Karpas-422 (cell line): Measurements from ENCODE around the gene DMRTC2. TPM values are rescaled to one million over a fixed set of nuclear protein-coding genes. Genes with fewer than 3 reads are reported as not detected.

ENCODE experiments used
- DNase-seq: peaks from one replicate; pipeline ENCODE4 v3.0.0-alpha.2; 2015
- H2AFZ ChIP-seq: fragments of 200-600 bp; sonication (generic); 2 replicates; pipeline ENCODE4 v1.6.1; 2014; ENCODE audit warnings: antibody characterized with exemption, low read length, mixed read lengths
- H3K27ac ChIP-seq: fragments of 200-600 bp; sonication (generic); 2 replicates; pipeline ENCODE4 v1.5.1; 2014; ENCODE audit warnings: mild to moderate bottlenecking, low read length, moderate library complexity
- H3K27me3 ChIP-seq: fragments of 200-600 bp; sonication (generic); 2 replicates; pipeline ENCODE4 v1.6.1; 2014; ENCODE audit warnings: low read length, mixed read lengths
- H3K36me3 ChIP-seq: fragments of 200-600 bp; sonication (generic); 2 replicates; pipeline ENCODE4 v1.6.1; 2014; ENCODE audit warnings: low read length, mixed read lengths; ENCODE audit not compliant: insufficient read depth
- H3K4me1 ChIP-seq: fragments of 200-600 bp; sonication (generic); 2 replicates; pipeline ENCODE4 v1.6.1; 2014; ENCODE audit warnings: mild to moderate bottlenecking, low read length, mixed read lengths
- H3K4me2 ChIP-seq: fragments of 200-600 bp; sonication (generic); 2 replicates; pipeline ENCODE4 v1.6.1; 2014; ENCODE audit warnings: low read length, low read depth, mild to moderate bottlenecking; ENCODE audit not compliant: poor library complexity, severe bottlenecking
- H3K4me3 ChIP-seq: fragments of 200-600 bp; sonication (generic); 2 replicates; pipeline ENCODE4 v1.5.1; 2014; ENCODE audit warnings: mild to moderate bottlenecking, antibody characterized with exemption, low read length, mixed read lengths
- H3K79me2 ChIP-seq: fragments of 200-600 bp; sonication (generic); 2 replicates; pipeline ENCODE4 v1.6.1; 2014; ENCODE audit warnings: mild to moderate bottlenecking, low read length, mixed read lengths
- H3K9ac ChIP-seq: fragments of 200-600 bp; sonication (generic); 2 replicates; pipeline ENCODE4 v1.6.0; 2014; ENCODE audit warnings: low read length
- H3K9me2 ChIP-seq: fragments of 200-600 bp; sonication (generic), shearing (Covaris generic); replicated peaks from 2 replicates; pipeline ENCODE4 v1.6.0; 2014; ENCODE audit warnings: mild to moderate bottlenecking, low read length, moderate library complexity; ENCODE audit not compliant: insufficient read depth
- H3K9me3 ChIP-seq: fragments of 300-700, 200-600 bp; sonication (generic); 2 replicates; pipeline ENCODE4 v1.6.1; 2014; ENCODE audit warnings: low read length, mixed read lengths
- H4K20me1 ChIP-seq: fragments of 200-600 bp; sonication (generic); 2 replicates; pipeline ENCODE4 v1.6.1; 2014; ENCODE audit warnings: mild to moderate bottlenecking, antibody characterized with exemption, low read length, low read depth; ENCODE audit not compliant: insufficient read depth
- total RNA-seq: library from RNA; depleted of rRNA; stranded (reverse); fragments of >200 nt; shearing (Covaris generic); gene quantifications from 2 replicates; pipeline ENCODE4 v1.2.3, GENCODE V29; 2014; ENCODE audit warnings: low replicate concordance

DMRTC2 gene
- total RNA-seq, 1 experiment from 2014 or later: not detected

DNA sequence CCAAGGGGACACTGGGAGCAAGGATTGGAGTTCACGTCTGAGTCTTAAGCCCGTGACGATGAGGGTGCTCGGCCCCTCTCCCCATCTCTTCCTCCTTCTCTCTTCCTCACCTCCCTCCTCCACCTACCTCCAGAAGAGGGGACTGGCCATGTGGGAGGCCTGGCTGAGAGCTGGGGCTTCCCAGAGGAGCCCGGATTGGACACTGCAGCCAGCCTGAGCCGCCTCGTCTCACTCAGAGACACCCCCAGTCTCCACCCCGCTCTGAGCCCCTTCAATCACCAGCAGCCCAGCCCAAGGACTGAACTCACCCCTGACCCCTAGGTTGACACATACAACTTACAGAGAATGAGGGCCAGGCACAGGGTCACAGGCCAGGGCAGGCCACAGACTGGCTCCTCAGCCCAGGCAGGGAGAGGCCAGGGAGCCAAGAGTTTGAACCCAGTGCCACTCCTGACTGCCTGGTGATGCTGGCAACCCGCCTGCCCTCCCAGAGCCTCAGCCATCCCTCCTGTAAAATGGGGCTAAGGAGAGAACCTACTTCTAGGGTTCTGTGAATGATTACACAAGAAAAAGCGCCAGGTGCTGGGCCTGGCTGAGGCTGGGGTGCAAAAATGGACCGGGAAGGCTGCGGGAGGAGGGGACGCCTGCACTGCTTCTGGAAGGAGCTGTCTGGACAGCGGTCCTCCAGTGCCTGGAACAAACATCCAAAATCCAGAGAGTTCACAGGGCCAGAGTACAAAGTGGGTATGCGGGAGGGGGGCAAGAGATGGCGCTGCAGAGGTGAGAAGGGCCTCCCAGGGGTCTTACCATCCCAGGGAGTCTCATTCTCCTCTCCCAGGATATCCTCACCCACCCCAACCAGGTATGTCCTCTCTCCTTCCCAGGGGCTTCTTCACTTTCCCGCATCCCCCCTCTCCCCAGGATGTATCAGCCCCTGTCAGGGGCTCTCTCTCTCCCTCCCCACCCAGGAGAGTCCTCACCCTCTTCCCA, 33.4 kb downstream of the DMRTC2 start:
- Histone ChIP-seq H3K9ac (peak overlapping the region; percentile 99), H3K27ac (peak overlapping the region; percentile 99), H3K36me3 (peaks cover 6% of the 10 kb centered on the region; the same call in 1 of the 2 replicates), H3K4me2 (peak overlapping the region; percentile 97), H3K4me1 (peaks cover 70% of the 10 kb centered on the region), H3K9me2 (no peaks in the 10 kb centered on the region), H3K4me3 (peak overlapping the region; percentile 91), H2AFZ (no peak overlapping the region), H4K20me1 (no peaks in the 10 kb centered on the region), H3K27me3 (no peaks in the 10 kb centered on the region), H3K79me2 (peaks cover 26% of the 10 kb centered on the region), H3K9me3 (no peaks in the 10 kb centered on the region)
- DNase-seq: peak; percentile 69

DNA sequence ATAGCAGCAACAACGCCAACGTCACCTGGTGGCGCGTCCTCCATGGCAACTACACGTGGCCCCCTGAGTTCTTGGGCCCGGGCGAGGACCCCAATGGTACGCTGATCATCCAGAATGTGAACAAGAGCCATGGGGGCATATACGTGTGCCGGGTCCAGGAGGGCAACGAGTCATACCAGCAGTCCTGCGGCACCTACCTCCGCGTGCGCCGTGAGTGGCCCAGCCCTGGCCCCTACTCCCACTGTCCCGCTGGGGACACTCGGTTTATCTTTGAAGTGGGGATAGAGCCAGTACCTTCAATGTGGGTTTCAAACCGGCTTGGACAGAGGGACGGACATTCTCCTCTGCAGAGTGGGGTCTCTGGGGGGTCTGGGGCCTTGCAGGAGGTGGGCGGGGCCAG, 34.2 kb downstream of the DMRTC2 start:
- Histone ChIP-seq H3K9me2 (no peaks in the 10 kb centered on the region), H3K79me2 (peaks cover 32% of the 10 kb centered on the region), H3K27me3 (no peaks in the 10 kb centered on the region), H4K20me1 (no peaks in the 10 kb centered on the region), H2AFZ (no peak overlapping the region), H3K9ac (peak overlapping the region; percentile 99), H3K9me3 (no peaks in the 10 kb centered on the region), H3K27ac (peak overlapping the region; percentile 99), H3K4me1 (peaks cover 75% of the 10 kb centered on the region), H3K4me3 (peak overlapping the region; percentile 91), H3K4me2 (peak overlapping the region; percentile 97), H3K36me3 (peaks cover 6% of the 10 kb centered on the region; the same call in 1 of the 2 replicates)
- DNase-seq: no peak

DNA sequence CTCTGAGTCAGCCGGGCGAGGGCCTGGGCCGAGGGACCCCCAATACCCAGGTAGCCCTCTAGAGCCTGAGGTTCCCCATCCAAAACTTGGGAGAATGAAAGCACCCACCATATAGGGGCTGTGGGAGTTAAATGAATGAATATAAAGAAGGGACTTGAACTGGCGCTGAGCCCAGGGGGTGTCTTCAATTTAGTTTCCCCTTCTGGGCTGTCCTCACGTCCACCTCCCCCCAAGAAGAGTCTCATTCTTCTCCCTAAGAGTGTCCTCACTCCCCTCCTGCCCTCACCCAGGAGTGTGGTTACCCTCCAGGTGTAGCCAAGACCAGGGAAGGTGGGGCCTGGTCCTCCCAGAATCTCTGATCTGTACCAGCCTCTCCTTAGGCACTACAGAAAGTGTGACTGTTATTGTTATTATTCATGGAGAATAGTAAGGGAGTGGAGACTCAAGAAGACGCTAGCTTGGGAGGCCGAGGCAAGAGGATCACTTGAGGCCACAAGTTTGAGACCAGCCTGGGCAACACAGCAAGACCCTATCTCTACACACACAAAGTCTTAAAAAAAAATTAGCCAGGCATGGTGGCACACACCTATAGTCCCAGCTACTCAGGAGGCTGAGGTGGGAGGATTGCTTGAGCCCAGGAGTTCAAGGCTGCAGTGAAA, 35.0 kb downstream of the DMRTC2 start:
- peak overlapping the region; percentile 99 for H3K27ac ChIP-seq
- H3K9me3 ChIP-seq: no peaks in the 10 kb centered on the region
- peaks cover 76% of the 10 kb centered on the region for H3K4me1 ChIP-seq
- H3K4me2 ChIP-seq: peak overlapping the region; percentile 97
- peak overlapping the region; percentile 99 for H3K9ac ChIP-seq
- H3K9me2 ChIP-seq: no peaks in the 10 kb centered on the region
- H4K20me1 ChIP-seq: 0 out of 2 replicates have a peak, but pooled peaks cover 3% of the 10 kb centered on the region
- no peak overlapping the region for H2AFZ ChIP-seq
- H3K36me3 ChIP-seq: peaks cover 6% of the 10 kb centered on the region; the same call in 1 of the 2 replicates
- H3K79me2 ChIP-seq: peaks cover 37% of the 10 kb centered on the region
- H3K27me3 ChIP-seq: no peaks in the 10 kb centered on the region
- peak overlapping the region; percentile 91; the same call in 1 of the 2 replicates for H3K4me3 ChIP-seq
- no peak for DNase-seq

DNA sequence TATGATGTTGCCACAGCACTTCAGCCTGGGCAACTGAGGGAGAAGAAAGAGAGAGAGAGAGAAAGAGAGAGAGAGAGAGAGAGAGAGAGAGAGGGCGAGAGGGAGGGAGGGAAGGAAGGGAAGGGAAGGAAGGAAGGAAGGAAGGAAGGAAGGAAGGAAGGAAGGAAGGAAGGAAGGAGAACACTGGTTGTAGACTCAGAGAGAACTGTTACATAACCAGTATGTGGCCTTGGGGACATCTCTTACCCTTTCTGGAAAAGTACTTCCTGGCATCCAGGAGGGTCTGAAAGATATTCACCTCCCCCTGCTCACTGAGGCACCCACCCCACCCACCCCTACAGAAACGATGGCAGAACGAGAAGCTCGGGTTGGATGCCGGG, 35.5 kb downstream of the DMRTC2 start:
- H3K9me2 ChIP-seq: no peaks in the 10 kb centered on the region
- H3K4me2 ChIP-seq: peak overlapping the region; percentile 97
- peak overlapping the region; percentile 99 for H3K27ac ChIP-seq
- peaks cover 42% of the 10 kb centered on the region for H3K79me2 ChIP-seq
- H3K27me3 ChIP-seq: no peaks in the 10 kb centered on the region
- H3K36me3 ChIP-seq: peaks cover 6% of the 10 kb centered on the region; the same call in 1 of the 2 replicates
- H2AFZ ChIP-seq: no peak overlapping the region
- DNase-seq: no peak
- peaks cover 75% of the 10 kb centered on the region for H3K4me1 ChIP-seq
- peak overlapping the region; percentile 91; the same call in 1 of the 2 replicates for H3K4me3 ChIP-seq
- no peaks in the 10 kb centered on the region for H3K9me3 ChIP-seq
- H3K9ac ChIP-seq: peak overlapping the region; percentile 99; the same call in 1 of the 2 replicates
- 0 out of 2 replicates have a peak, but pooled peaks cover 6% of the 10 kb centered on the region for H4K20me1 ChIP-seq

DNA sequence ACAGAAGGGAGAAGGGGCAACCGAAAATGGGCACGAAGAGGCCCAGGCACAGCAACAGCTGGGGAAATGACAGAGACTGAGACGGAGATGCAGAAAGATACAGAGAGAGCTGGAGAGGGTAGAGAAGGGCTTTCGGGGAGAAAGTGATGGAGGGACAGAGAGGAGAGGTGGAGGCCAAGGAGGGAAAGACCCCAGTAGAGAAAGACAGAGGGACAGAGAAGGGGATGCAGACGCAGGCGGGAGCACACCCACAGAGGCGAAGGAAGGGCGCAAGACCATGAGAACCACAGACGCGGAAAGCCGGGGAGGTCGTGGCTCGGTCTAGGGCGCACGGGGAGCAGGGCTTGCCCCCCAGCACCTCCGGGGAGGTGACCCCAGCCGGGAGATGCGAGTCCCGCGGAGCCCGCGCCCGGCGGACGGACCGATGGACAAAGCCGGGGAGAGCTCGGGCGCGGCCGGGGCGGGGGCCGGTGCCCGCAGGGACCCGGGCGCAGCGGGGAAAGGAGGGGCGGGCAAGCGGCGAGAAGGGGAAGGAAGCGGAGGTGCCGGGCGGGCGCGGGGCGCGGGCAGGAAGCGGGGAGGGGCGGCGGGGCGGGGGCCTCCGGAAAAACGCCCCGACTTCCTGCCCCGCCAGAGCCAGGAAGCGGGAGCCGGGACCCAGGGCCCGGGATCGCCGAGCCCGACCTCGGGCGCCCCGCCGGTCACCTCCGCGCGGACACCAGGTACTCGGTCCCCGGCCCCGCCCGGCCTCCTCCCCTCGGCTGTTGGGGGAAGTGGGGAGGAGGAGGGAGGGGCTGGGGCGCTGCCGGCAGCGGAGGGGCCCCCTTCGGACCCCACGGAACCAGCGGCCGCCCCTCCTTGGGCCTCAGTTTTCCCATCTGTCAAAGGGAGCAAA, 38.0 kb downstream of the DMRTC2 start, which contains the start of gene ARHGEF1:
TSS of gene ARHGEF1 (plus strand) at position 617 of the 895 bp plus-strand sequence. CDS start 4,899 bp downstream, outside the sequence.
- peak; percentile 84 for DNase-seq
- Histone ChIP-seq H2AFZ (no peak within 1 kb of the TSS), H4K20me1 (0 out of 2 replicates have a peak, but pooled peaks cover 6% of the 10 kb centered on the region)

DNA sequence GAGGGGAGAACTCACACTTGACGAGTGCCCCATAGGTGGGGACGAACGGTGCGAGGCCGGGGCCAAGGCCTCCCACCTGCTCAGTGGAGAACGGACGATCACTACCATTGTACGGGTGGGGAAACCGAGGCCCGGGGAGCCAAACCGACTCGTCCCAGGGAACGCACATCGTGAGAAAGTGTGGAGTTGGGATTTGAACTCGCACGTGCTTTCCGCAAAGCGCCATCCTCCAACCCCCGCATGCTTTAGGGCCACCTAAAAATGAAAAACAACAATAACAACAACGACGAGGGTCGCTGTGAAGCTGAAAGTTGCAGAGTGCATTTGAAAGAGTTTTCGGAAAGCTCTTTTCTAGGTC, 38.6 kb downstream of the DMRTC2 start:
- Histone ChIP-seq H3K9ac (peak overlapping the region; percentile 92), H3K79me2 (peaks cover 60% of the 10 kb centered on the region), H4K20me1 (0 out of 2 replicates have a peak, but pooled peaks cover 6% of the 10 kb centered on the region), H3K27ac (peak overlapping the region; percentile 98), H3K4me3 (peak overlapping the region; percentile 95), H3K4me1 (peaks cover 72% of the 10 kb centered on the region), H3K9me3 (no peaks in the 10 kb centered on the region), H3K36me3 (peaks cover 6% of the 10 kb centered on the region; the same call in 1 of the 2 replicates), H3K4me2 (peak overlapping the region; percentile 80), H3K9me2 (no peaks in the 10 kb centered on the region), H2AFZ (no peak overlapping the region), H3K27me3 (no peaks in the 10 kb centered on the region)
- no peak for DNase-seq

More for the DNA sequence above, 38.0 kb downstream of the DMRTC2 start, which contains the start of gene ARHGEF1:
- Histone ChIP-seq H3K27me3 (no peaks in the 10 kb centered on the region), H3K9me2 (no peaks in the 10 kb centered on the region), H3K4me3 (peak within 1 kb of the TSS; percentile 95), H3K79me2 (peaks cover 60% of the 10 kb centered on the region), H3K27ac (peak within 1 kb of the TSS; percentile 98), H3K9me3 (no peaks in the 10 kb centered on the region), H3K4me1 (peaks cover 79% of the 10 kb centered on the region), H3K4me2 (peak within 1 kb of the TSS; percentile 80), H3K36me3 (peaks cover 6% of the 10 kb centered on the region; the same call in 1 of the 2 replicates), H3K9ac (peak within 1 kb of the TSS; percentile 92)
